ENCODE data around the gene PHACTR1. TPM values are rescaled to one million over a fixed set of nuclear protein-coding genes. Genes with fewer than 3 reads are reported as not detected.

Gene PHACTR1
- total RNA-seq, 1 donor from 2014 or later = 85.9 TPM

- no peak for TF ChIP-seq CTCF (IDR thresholded peaks at IDR 0.05; ENCODE audit: borderline replicate concordance)
- H3K4me1 ChIP-seq = peaks cover 33% of the 10 kb centered on the region
- H3K9me3 ChIP-seq (replicated peaks) = peaks cover 20% of the 10 kb centered on the region
- H3K4me3 ChIP-seq = no peak overlapping the region
- intact Hi-C loops (cut with micrococcal nuclease) = no loop called here
- no peak overlapping the region for H3K27ac ChIP-seq (replicated peaks)
- no peaks in the 10 kb centered on the region for H3K36me3 ChIP-seq
- DNase-seq = no peak
- no peaks in the 10 kb centered on the region for H3K27me3 ChIP-seq (ENCODE audit: low read depth)
These were observed 273.6 kb downstream of the PHACTR1 start for GRCh38 chr6:12990162-12990561.

- no peak for DNase-seq
- peaks cover 33% of the 10 kb centered on the region for H3K4me1 ChIP-seq
- TF ChIP-seq CTCF (IDR thresholded peaks at IDR 0.05; ENCODE audit: borderline replicate concordance) = no peak
- intact Hi-C loops (cut with micrococcal nuclease) = no loop called here
- H3K36me3 ChIP-seq = no peaks in the 10 kb centered on the region
- no peaks in the 10 kb centered on the region for H3K27me3 ChIP-seq (ENCODE audit: low read depth)
- no peak overlapping the region for H3K4me3 ChIP-seq
- H3K9me3 ChIP-seq (replicated peaks) = peaks cover 20% of the 10 kb centered on the region
- no peak overlapping the region for H3K27ac ChIP-seq (replicated peaks)
These were observed 274.9 kb downstream of the PHACTR1 start for GRCh38 chr6:12991435-12991834.

- intact Hi-C loops (cut with micrococcal nuclease) = no loop called here
- H3K4me3 ChIP-seq = no peak overlapping the region
- peak overlapping the region; percentile 53 for H3K27ac ChIP-seq (replicated peaks)
- H3K27me3 ChIP-seq (ENCODE audit: low read depth) = no peaks in the 10 kb centered on the region
- TF ChIP-seq CTCF (IDR thresholded peaks at IDR 0.05; ENCODE audit: borderline replicate concordance) = no peak
- H3K36me3 ChIP-seq = no peaks in the 10 kb centered on the region
- H3K4me1 ChIP-seq = peaks cover 23% of the 10 kb centered on the region
- H3K9me3 ChIP-seq (replicated peaks) = peaks cover 20% of the 10 kb centered on the region
- DNase-seq = no peak
These were observed 276.2 kb downstream of the PHACTR1 start for GRCh38 chr6:12992770-12993169.

GRCh38 chr6:12993283-12993898 lies 276.8 kb downstream of the PHACTR1 start:
- no peak for DNase-seq
- H3K27ac ChIP-seq (replicated peaks) = peak overlapping the region; percentile 53
- intact Hi-C loops (cut with micrococcal nuclease) = no loop called here
- peak overlapping the region; percentile 40 for H3K4me3 ChIP-seq
- H3K4me1 ChIP-seq = peaks cover 19% of the 10 kb centered on the region
- no peaks in the 10 kb centered on the region for H3K36me3 ChIP-seq
- peaks cover 20% of the 10 kb centered on the region for H3K9me3 ChIP-seq (replicated peaks)
- no peak for TF ChIP-seq CTCF (IDR thresholded peaks at IDR 0.05; ENCODE audit: borderline replicate concordance)
- H3K27me3 ChIP-seq (ENCODE audit: low read depth) = no peaks in the 10 kb centered on the region

- intact Hi-C loops (cut with micrococcal nuclease) = no loop called here
- H3K27me3 ChIP-seq (ENCODE audit: low read depth) = no peaks in the 10 kb centered on the region
These were observed 278.9 kb downstream of the PHACTR1 start for GRCh38 chr6:12995419-12995818.

More at GRCh38 chr6:12995419-12995818, 278.9 kb downstream of the PHACTR1 start:
- TF ChIP-seq CTCF (IDR thresholded peaks at IDR 0.05; ENCODE audit: borderline replicate concordance) = no peak
- Histone ChIP-seq H3K9me3 (replicated peaks) (peaks cover 15% of the 10 kb centered on the region), H3K36me3 (no peaks in the 10 kb centered on the region), H3K4me1 (peaks cover 19% of the 10 kb centered on the region), H3K27ac (replicated peaks) (no peak overlapping the region), H3K4me3 (no peak overlapping the region)
- no peak for DNase-seq

Measured in left ventricle myocardium inferior (tissue), 1 donor.